H1 (cell line): ENCODE data around the gene CLIC3. TPM values are rescaled to one million over a fixed set of nuclear protein-coding genes. Genes with fewer than 3 reads are reported as not detected.

Source experiments
- BRCA1 ChIP-seq: IDR thresholded peaks from 2 replicates; pipeline ENCODE4 v1.6.1; 2012; ENCODE audit warnings: low read depth, low read length, improper control_type of control experiment
- CEBPB ChIP-seq: IDR thresholded peaks from 2 replicates; pipeline ENCODE4 v1.6.1; 2012; ENCODE audit warnings: low read depth, low read length
- EGR1 ChIP-seq: IDR thresholded peaks from 2 replicates; pipeline ENCODE4 v1.6.1; 2011; ENCODE audit warnings: low read depth, low read length, borderline replicate concordance
- FOSL1 ChIP-seq: IDR thresholded peaks from 2 replicates; pipeline ENCODE4 v1.6.1; 2011; ENCODE audit warnings: mild to moderate bottlenecking, low read depth, low read length, moderate library complexity; ENCODE audit not compliant: insufficient read depth
- GTF2F1 ChIP-seq: IDR thresholded peaks from 2 replicates; pipeline ENCODE4 v1.6.1; 2012; ENCODE audit warnings: low read depth, low read length, improper control_type of control experiment, borderline replicate concordance
- JUN ChIP-seq: IDR thresholded peaks from 2 replicates; pipeline ENCODE4 v1.6.1; 2011; ENCODE audit warnings: low read depth, mild to moderate bottlenecking, improper control_type of control experiment, low read length
- JUND ChIP-seq: IDR thresholded peaks from 2 replicates; pipeline ENCODE4 v1.6.1; 2011; ENCODE audit warnings: mild to moderate bottlenecking, improper control_type of control experiment, low read length
- NANOG ChIP-seq: IDR thresholded peaks from 2 replicates; pipeline ENCODE4 v1.6.1; 2011; ENCODE audit warnings: low read length, low read depth, mild to moderate bottlenecking, inconsistent platforms; ENCODE audit not compliant: insufficient read depth, poor library complexity, severe bottlenecking
- NRF1 ChIP-seq: IDR thresholded peaks from 2 replicates; pipeline ENCODE4 v1.6.1; 2011; ENCODE audit warnings: mild to moderate bottlenecking, low read depth, low read length, improper control_type of control experiment
- RFX5 ChIP-seq: IDR thresholded peaks from 2 replicates; pipeline ENCODE4 v1.6.1; 2011; ENCODE audit warnings: low read depth, low read length, improper control_type of control experiment, borderline replicate concordance
- polyA plus RNA-seq, 7 experiments: library from polyadenylated mRNA; depleted of rRNA in 3 of 7; stranded (reverse) in 5 of 7; unstranded in 2 of 7; fragments of >200 nt in 5 of 7; fragments of 200-250 nt in 2 of 7; gene quantifications; 1 replicate in 5 of 7; 2 replicates in 1 of 7; 4 replicates in 1 of 7; pipeline versions ENCODE4 v1.2.1 to v1.2.3, GENCODE V29; 2011 to 2013; ENCODE audit warnings: missing spikeins in 2 of 7, mixed read lengths in 2 of 7
- total RNA-seq: library from RNA; stranded (reverse); fragmentation: NEBNext Ultra II Directional; extraction: Animal tissue kit (Norgen Biotek cat#: 25700); gene quantifications from 2 replicates; pipeline ENCODE4 v1.2.1, GENCODE V29; 2021

The CLIC3 gene
- total and polyA plus RNA-seq, 2 of the 8 experiments (the other 6 are each of a cell fraction or from before 2014, with no cell fraction given), result 0.12 TPM; not detected in 1

DNA sequence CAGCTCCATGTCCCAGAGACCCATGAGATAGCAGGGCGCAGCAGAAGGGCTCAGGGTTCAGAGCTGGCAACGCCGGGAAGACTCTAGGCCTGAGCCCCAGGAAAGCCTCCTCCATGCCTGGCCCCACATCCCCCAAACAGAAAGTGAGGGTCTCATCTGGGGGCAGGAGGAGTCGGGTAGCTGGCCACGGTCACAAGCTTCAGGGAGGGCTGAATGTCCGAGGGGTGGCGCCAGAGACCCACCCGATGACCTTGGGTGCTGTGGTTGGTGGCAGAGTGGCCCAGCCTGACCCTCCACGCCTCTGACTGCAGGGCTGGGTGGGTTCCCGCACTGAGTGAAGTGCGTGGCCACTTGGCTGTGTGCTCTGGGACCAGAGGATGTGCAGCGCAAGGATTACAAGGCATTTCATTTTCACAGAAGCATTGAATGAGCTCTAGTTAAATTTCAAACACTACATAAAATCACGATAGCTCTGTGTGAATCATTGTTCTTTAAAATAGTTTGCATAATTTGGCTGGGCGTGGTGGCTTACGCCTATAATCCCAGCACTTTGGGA is 48.3 kb downstream of the CLIC3 start (continued):
- TF ChIP-seq JUND, result no peak
- peak; percentile 70; the same call in 1 of the 2 replicates for TF ChIP-seq EGR1
- TF ChIP-seq RFX5, result no peak
- TF ChIP-seq BRCA1, result no peak
- TF ChIP-seq NRF1, result no peak
- TF ChIP-seq GTF2F1, result no peak
- TF ChIP-seq JUN, result no peak
- TF ChIP-seq NANOG, result no peak
- TF ChIP-seq FOSL1, result no peak
- no peak for TF ChIP-seq CEBPB
